GM19452 (cell line): ENCODE measurements around the gene ACSM5.

ENCODE experiments used
- ATAC-seq: cut with Tn5 transposase; IDR thresholded peaks from one replicate; pipeline ENCODE4 v1.9.1; 2021; ENCODE audit not compliant: unreplicated experiment

Gene ACSM5, protein sequence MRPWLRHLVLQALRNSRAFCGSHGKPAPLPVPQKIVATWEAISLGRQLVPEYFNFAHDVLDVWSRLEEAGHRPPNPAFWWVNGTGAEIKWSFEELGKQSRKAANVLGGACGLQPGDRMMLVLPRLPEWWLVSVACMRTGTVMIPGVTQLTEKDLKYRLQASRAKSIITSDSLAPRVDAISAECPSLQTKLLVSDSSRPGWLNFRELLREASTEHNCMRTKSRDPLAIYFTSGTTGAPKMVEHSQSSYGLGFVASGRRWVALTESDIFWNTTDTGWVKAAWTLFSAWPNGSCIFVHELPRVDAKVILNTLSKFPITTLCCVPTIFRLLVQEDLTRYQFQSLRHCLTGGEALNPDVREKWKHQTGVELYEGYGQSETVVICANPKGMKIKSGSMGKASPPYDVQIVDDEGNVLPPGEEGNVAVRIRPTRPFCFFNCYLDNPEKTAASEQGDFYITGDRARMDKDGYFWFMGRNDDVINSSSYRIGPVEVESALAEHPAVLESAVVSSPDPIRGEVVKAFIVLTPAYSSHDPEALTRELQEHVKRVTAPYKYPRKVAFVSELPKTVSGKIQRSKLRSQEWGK

GRCh38 chr16:20409398-20410120 lies at the start of gene ACSM5:
Gene ACSM5, plus strand, starts transcription at chr16:20409534. Its CDS starts 1,951 bp downstream, at chr16:20411485.
- ATAC-seq: peak; percentile 43

- no peak for ATAC-seq
Measured at GRCh38 chr16:20359997-20360396, 49.3 kb upstream of the ACSM5 start.

GRCh38 chr16:20363191-20363590 lies 46.1 kb upstream of the ACSM5 start:
- ATAC-seq: no peak

DNA sequence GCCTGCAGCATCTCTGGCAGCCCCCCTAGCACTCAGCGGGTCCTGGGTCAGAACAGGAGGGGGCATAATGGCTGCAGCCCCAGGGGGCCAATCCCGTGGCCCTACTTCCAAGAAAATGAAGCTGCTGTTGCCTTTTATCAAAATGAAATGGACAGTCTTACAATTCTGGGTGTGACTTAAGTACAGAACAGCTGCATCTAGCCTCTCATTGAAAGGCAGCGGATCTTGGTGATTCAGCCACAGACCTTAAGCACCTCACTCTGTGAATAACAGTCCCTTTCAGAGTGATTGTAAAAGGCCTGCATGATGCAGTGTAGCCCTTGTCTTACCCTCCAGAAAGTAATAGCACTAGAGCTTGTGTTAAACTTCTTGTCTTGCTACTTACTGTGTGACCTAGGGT lies 45.3 kb upstream of the ACSM5 start:
- no peak for ATAC-seq

GRCh38 chr16:20369452-20370054 lies 39.8 kb upstream of the ACSM5 start:
- no peak for ATAC-seq

DNA sequence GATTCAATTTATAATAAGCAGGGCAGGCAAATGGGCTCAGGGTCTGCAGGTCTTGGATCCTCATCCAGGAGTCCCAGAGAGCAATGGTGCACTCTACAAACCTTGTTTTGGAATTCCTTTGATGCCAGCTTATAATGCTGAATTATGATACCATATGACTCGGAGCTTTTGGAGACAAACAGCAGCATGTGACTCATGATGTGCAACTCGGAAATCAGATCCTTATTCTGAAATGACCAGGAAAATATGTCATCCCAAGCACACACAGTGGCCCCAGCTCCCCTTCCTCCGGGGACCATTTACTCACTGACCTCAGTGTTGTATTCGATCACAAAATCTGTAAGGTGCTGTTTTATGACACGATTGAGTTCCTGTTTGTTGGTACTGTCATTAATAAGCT lies 36.6 kb upstream of the ACSM5 start:
- ATAC-seq: no peak

DNA sequence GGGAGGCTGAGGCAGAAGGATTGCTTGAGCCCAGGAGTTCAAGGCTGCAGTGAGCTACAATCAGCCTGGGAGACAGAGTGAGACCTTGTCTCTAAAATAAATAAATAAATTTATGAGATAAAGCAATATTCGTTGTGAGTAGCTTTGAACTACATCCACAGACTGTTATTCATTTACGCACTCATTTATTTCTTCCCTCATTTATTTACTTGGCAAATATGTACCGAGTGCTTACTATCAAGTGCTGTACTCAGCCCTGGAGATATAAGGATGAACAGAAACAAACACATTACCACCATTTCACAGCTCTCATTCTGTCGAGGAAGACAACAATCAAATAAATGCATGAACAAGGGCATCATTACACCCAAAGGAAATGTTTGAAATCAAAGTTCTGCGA lies 32.2 kb upstream of the ACSM5 start:
- ATAC-seq: no peak

DNA sequence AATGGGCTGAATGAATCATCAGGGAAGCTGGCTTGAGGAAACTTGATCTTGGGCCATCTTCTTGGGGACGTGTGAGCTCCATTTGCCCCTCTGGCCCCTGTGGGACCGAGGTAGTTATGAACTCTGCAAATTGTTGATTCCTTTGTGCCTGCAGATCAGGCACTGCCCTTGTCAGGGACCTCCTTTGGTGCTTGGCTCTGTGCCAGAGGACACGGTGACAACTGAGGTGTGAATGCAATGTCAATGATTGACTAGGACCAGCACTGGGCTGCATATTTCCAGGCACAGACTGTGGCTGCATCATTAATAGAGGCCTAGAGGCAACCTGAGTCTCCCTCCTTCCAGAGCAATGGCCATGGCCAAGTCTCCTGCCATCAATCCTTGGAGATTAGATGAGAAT lies 28.6 kb upstream of the ACSM5 start:
- no peak for ATAC-seq

GRCh38 chr16:20382202-20382948 lies 27.0 kb upstream of the ACSM5 start:
- ATAC-seq: no peak

DNA sequence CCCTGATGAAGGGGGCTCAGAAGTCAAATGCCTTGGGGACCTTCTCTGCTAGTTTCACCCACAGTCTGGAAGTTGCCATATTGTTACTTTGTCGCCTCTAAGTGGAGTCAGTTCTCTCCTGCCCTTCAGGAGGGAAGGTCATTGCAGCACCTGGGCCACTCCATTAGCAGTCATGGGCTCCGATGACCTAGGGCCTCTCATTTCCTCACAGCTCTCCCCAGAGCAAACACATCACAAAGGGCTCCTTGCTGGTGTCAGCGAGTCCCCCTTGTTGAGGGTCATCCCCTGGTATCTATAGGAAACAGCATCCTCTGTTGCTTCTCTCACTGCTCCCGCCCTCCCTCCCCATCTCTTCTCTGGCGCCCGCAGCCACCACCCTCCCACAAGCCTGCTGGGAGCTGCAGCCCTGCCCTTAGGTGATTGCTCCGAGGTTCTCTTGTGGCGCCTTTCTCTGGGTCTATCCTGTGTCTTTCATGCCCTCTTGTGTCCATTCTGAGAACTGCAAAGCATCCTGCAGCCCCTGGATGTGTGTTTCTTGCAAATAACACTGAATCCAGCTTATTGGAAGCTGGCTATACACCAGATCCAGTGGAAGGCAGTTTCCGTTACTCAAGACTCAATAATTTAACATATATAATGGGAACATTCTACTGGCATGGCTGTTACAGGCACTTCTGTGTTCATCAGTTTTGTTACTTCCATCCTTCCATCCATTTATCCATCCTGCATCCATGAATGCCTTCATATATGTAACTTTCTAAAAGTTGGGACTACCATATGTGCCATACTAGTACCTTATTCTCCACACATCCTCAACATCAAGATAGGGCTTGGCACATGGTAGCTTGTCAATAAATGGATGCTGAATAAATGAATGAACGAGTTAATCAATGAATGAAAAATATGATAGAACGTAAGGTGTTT lies 26.0 kb upstream of the ACSM5 start:
- no peak for ATAC-seq

DNA sequence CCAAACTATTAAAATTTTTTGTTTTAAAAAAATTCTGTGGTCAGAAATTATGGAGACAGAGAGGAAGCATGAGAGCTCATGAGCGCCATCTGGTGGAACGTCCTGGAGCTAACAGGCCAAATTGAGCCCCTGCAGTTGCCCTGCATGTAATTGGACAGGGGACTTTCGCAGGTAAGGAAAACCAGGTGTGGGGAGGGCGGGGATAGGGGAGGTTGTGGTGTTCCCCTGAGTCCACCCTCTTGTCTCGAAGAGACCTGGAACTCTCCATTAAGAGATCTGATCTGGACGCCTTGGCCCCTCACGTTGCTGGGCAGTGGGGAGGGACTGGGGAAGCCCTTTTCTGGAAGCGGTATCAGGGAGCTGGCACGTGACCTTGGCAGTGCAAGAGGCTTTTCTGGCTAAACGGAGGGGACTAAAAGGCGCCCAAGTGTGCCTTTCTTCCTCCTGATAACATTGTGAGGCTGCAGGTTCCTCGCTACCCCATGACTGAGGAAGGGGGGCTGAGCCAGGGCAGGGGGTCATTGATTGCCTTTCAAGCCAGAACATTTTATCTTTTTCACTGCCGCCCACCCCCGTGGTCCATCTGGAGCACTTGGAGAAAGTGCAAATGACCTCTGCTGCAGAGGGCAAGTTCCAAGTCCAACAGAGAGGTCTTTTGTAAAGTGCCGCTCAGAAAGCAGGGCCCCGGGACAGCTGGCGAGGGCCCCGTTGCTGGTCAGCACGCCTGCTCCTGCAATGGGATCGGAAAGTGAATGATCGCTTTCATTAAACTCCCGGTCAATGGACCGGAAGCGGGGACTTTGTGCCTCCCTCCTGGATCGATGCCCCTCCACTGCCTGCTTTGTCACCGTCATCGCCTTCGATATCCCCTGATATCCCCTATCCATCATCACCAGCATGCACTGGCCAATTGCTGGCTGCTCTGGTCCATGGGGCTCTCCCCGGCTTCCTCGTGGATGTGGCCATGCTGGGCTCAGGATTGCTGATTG lies 23.2 kb upstream of the ACSM5 start:
- no peak for ATAC-seq

- ATAC-seq: no peak
Measured at GRCh38 chr16:20387978-20388377, 21.4 kb upstream of the ACSM5 start.

DNA sequence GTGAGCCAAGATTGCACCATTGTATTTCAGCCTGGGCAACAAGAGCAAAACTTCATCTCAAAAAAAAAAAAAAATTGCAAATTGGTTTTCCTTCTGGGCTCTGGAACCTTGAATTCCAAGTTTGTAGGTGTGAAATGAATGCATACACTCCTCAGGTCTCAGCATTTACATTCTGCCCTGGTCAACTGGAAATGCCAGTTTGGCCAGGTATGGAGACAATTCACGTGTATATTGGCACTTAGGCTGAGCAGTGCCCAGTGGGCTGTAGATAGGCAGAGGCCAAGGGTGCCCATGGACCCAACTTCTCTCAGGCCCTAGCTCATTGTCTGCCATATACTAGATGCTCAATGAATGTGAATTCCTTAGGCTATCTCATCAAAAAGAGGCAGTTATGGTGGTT lies 20.5 kb upstream of the ACSM5 start:
- ATAC-seq: no peak

- ATAC-seq: no peak
Measured at GRCh38 chr16:20391045-20391444, 18.3 kb upstream of the ACSM5 start.

- no peak for ATAC-seq
Measured at GRCh38 chr16:20393801-20394577, 15.3 kb upstream of the ACSM5 start.

DNA sequence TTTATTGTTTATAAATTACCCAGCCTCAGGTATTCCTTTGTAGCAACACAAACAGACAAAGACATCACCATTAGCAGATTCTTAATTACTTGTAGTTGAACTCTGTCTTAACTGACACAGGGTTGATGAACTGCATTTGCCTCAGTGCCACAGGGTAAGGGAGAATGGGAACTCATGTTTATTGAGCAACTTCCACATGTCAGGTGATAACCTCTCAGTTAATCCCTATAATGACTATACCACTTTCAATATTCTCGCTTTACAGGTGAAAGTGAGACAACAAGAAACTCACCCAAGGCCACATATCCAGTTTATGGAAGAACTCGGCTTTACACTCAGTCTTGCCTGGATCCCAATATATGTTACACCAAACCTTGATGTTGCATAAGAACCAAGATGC lies 13.4 kb upstream of the ACSM5 start:
- no peak for ATAC-seq

DNA sequence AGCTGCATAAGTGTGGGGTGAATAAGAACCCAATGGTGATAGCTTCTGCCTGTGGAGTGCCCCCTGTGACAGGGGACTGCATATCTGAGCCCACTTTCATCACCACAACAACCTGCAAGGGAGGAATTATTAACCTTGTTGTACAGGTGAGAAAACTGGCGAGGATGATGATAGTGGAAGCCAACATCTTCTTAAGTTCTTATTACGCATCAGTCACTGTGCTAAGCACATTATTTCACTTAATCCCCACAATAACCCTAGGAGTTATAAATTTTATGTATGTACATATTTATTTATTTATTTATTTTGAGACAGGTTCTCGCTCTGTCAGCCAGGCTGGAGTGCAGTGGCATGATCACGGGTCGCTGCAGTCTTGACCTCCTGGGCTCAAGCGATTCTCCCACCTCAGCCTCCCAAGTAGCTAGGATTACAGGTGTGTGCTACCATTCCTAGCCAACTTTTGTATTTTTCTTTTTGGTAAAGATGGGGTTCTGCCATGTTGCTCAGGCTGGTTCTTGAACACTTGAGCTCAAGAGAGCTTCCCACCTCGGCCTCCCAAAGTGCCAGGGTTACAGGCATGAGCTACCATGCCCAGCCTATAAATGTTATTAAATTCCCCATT lies 12.4 kb upstream of the ACSM5 start:
- ATAC-seq: no peak
